Natural killer cell (primary cell): ENCODE measurements around the gene TUFT1. TPM values are rescaled to one million over a fixed set of nuclear protein-coding genes. Genes with fewer than 3 reads are reported as not detected.

Experiments used
- ATAC-seq, 3 donors: fragments of 150-1000 bp in 2 of 3; fragments of 200-7000 bp in 1 of 3; cut with Tn5 transposase; 1 replicate in 1 of 3; 2 replicates in 2 of 3; pipeline ENCODE4 v1.10.0; 2021; ENCODE audit warnings: mild to moderate bottlenecking in 2 of 3, moderate library complexity in 2 of 3
- DNase-seq, 2 donors: peaks; one replicate each; pipeline versions ENCODE4 v3.0.0 to v3.0.0-alpha.2; 2013 to 2021; ENCODE audit warnings: mixed read lengths in 1 of 2
- H3K27ac ChIP-seq: one replicate; pipeline ENCODE4 v1.5.1; 2013; ENCODE audit warnings: mild to moderate bottlenecking, low read length
- H3K27me3 ChIP-seq: one replicate; pipeline ENCODE4 v1.6.1; 2013; ENCODE audit warnings: low read length; ENCODE audit not compliant: control insufficient read depth, insufficient read depth
- H3K36me3 ChIP-seq: one replicate; pipeline ENCODE4 v1.6.1; 2013; ENCODE audit warnings: low read length; ENCODE audit not compliant: control insufficient read depth, insufficient read depth
- H3K4me1 ChIP-seq: one replicate; pipeline ENCODE4 v1.6.1; 2013; ENCODE audit warnings: low read length; ENCODE audit not compliant: control insufficient read depth, insufficient read depth
- H3K4me3 ChIP-seq: one replicate; pipeline ENCODE4 v1.5.1; 2013; ENCODE audit warnings: low read length
- H3K9me3 ChIP-seq: one replicate; pipeline ENCODE4 v1.6.1; 2013; ENCODE audit warnings: low read length; ENCODE audit not compliant: control insufficient read depth, insufficient read depth
- H3K27ac Mint-ChIP-seq, 2 donors: one replicate each; pipeline ENCODE4 v1.8.0; 2022; ENCODE audit warnings: mild to moderate bottlenecking in 2 of 2, mixed read lengths in 2 of 2, moderate library complexity in 1 of 2
- H3K27me3 Mint-ChIP-seq, 2 donors: one replicate each; pipeline ENCODE4 v1.8.0; 2022; ENCODE audit warnings: low read depth in 2 of 2, mixed read lengths in 2 of 2
- H3K36me3 Mint-ChIP-seq: one replicate; pipeline ENCODE4 v1.8.0; 2022; ENCODE audit warnings: mixed read lengths
- H3K4me1 Mint-ChIP-seq, 2 donors: one replicate each; pipeline ENCODE4 v1.8.0; 2022; ENCODE audit warnings: mixed read lengths in 2 of 2
- H3K4me3 Mint-ChIP-seq: one replicate; pipeline ENCODE4 v1.8.0; 2022; ENCODE audit warnings: mild to moderate bottlenecking, moderate library complexity, mixed read lengths
- H3K9me3 Mint-ChIP-seq, 2 donors: one replicate each; pipeline ENCODE4 v1.8.0; 2022; ENCODE audit warnings: mixed read lengths in 2 of 2
- WGBS: methylation state at CpG from one replicate; pipeline ENCODE4 v1.1.7; 2013; ENCODE audit warnings: missing lambda C conversion rate; ENCODE audit not compliant: insufficient coverage; 5-methylcytosine and 5-hydroxymethylcytosine counted together
- intact Hi-C: fragments of 100-400 bp; cut with micrococcal nuclease; formaldehyde crosslinking; loops from one replicate; pipeline ENCODE4 v1.14.2; 2022
- total RNA-seq, 4 donors: library from RNA; stranded (reverse); fragments of 120-200 nt in 1 of 4; gene quantifications; one replicate each; pipeline versions ENCODE4 v1.2.3 to v1.2.4, GENCODE V29; 2013 to 2022
- TF ChIP-seq, protein P1 (sequence below): fragments of 200-600 bp; IDR thresholded peaks from one replicate; pipeline ENCODE4 v1.8.0; 2022; ENCODE audit warnings: antibody characterized with exemption

Gene TUFT1
- total RNA-seq, 3 donors from 2014 or later (not counting 1 experiment from before 2014, with no cell fraction given): 4.6 to 7.2 (median 5.0) TPM

DNA sequence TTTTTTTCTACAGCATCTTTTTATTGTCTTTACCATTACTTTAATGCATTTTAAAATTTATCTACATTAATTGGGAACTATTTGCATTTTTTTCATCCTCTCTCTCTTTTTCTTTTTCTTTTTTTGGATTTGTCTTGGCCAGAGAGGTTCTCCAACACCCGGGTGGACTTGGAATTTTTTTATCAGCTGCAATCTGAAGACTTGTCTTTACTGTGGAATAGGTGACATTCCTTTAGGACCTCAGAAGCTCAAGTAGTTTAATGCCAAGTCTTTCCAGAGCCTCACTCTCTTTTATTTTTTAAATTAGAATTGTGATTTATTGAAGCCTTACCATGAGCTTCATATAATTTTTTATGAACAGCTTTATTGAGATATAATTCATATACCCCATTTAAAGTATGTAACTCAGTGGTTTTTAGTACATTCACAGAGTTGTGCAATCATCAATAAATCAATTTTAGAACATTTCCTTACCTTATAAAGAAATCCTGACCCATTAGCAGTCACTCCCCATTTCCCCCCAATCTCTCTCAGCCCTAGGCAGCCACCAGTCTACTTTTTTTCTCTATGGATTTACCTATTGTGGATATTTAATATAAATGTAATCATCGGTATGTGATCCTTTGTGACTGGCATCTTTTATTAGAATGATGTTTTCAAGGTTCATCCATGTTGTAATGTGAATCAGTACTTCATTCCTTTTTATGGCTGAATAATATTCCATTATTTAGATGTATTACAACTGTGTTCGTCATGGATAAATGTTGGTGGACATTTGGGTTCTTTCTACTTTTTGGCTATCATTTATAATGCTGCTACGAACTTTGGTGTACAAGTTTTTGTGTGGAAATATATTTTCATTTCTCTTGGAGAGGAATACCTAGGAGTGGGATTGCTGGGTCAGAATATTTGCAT lies 6.2 kb downstream of the TUFT1 start:
- ATAC-seq: no peak

DNA sequence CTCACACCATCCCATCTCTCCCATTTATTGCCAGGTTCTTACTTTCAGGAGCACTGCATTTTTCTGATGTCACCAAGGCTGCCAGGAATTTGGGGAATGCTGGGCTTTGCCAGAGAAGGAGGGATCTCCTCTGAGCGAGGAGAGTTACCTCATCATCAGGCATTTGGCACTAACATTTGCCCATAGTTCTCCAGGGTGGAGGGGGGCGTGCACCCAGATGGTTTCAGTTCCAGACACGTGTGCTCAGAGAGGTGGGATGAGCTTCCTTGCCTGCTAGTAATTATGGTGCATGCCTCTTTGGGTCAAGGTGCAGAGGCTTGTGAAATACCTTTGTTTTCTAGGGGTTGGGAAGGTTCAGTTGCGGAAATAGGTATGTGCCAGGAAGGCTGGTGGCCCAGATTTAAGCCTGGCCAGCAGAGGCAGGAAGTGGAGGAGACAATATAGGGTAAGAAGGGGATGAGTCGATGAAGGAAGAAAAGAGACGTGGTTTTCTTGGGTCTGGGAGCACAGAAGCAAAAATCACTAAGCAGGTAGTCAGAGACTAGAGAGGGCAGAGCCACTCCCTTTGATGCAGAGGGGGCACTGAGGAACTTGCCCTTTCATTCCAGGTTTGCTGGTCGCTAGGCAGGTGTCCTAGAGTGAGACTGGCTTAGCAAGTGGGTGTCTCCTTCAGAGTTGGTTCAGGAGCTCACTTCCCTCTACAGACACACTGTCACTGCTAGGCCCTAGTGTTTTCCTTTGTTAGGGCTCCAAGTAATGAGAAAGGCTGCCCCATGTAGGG lies 7.2 kb downstream of the TUFT1 start:
- Mint-ChIP-seq H3K4me3 (no peak overlapping the region), H3K36me3 (no peaks in the 10 kb centered on the region), H3K9me3 (no peaks in the 10 kb centered on the region), H3K27ac (no peak overlapping the region), H3K27me3 (peaks cover 14 to 20% of the 10 kb centered on the region in 2 donors), H3K4me1 (no peaks in the 10 kb centered on the region)
- H3K27ac ChIP-seq: no peak overlapping the region
- no peak overlapping the region for H3K4me3 ChIP-seq
- TF ChIP-seq, protein P1, sequence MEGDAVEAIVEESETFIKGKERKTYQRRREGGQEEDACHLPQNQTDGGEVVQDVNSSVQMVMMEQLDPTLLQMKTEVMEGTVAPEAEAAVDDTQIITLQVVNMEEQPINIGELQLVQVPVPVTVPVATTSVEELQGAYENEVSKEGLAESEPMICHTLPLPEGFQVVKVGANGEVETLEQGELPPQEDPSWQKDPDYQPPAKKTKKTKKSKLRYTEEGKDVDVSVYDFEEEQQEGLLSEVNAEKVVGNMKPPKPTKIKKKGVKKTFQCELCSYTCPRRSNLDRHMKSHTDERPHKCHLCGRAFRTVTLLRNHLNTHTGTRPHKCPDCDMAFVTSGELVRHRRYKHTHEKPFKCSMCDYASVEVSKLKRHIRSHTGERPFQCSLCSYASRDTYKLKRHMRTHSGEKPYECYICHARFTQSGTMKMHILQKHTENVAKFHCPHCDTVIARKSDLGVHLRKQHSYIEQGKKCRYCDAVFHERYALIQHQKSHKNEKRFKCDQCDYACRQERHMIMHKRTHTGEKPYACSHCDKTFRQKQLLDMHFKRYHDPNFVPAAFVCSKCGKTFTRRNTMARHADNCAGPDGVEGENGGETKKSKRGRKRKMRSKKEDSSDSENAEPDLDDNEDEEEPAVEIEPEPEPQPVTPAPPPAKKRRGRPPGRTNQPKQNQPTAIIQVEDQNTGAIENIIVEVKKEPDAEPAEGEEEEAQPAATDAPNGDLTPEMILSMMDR: no peak
- H3K27me3 ChIP-seq: no peaks in the 10 kb centered on the region
- ATAC-seq (no peak), DNase-seq (no peak)
- no peaks in the 10 kb centered on the region for H3K4me1 ChIP-seq
- H3K36me3 ChIP-seq: no peaks in the 10 kb centered on the region
- WGBS: 67% methylated on average over 7 of the region's 7 CpGs
- H3K9me3 ChIP-seq: no peaks in the 10 kb centered on the region
- intact Hi-C loops: no loop called here

More for the DNA sequence above, 6.2 kb downstream of the TUFT1 start:
- no peak overlapping the region for H3K27ac Mint-ChIP-seq
- TF ChIP-seq, protein P1: no peak
- H3K36me3 ChIP-seq: no peaks in the 10 kb centered on the region
- peaks cover 5 to 6% of the 10 kb centered on the region in 2 donors for H3K4me1 Mint-ChIP-seq
- H3K27me3 ChIP-seq: peaks cover 4% of the 10 kb centered on the region
- peaks cover 2% of the 10 kb centered on the region for H3K4me1 ChIP-seq
- DNase-seq: no peak
- intact Hi-C loops: no loop called here
- no peaks in the 10 kb centered on the region for H3K36me3 Mint-ChIP-seq
- H3K27ac ChIP-seq: no peak overlapping the region
- no peak overlapping the region for H3K4me3 ChIP-seq
- H3K27me3 Mint-ChIP-seq: peaks cover 24 to 27% of the 10 kb centered on the region in 2 donors
- H3K9me3 ChIP-seq: no peaks in the 10 kb centered on the region
- no peaks in the 10 kb centered on the region for H3K9me3 Mint-ChIP-seq
- 100% methylated on average over 3 of the region's 4 CpGs for WGBS
- H3K4me3 Mint-ChIP-seq: no peak overlapping the region

DNA sequence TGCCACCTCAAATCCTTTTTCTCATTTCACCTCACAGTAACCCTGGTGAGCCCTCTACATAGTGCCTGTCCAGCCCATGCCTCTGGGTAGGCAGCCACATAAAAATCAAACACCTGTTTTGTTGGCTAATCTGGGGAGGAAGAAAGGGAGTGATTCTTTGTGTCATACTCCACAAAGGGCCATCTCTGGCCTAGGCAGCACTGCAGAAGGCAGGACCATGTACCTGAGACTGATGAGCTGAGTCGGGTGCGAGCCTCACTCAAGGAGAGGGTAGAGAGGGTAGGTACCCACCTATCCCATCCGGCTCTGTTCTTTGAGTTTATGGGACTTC lies 7.8 kb downstream of the TUFT1 start:
- intact Hi-C loops: no loop called here
- Histone ChIP-seq H3K4me1 (no peaks in the 10 kb centered on the region), H3K4me3 (no peak overlapping the region), H3K9me3 (no peaks in the 10 kb centered on the region), H3K27me3 (no peaks in the 10 kb centered on the region), H3K36me3 (no peaks in the 10 kb centered on the region), H3K27ac (no peak overlapping the region)
- Mint-ChIP-seq H3K27ac (no peak overlapping the region), H3K4me3 (no peak overlapping the region), H3K27me3 (peaks cover 8 to 17% of the 10 kb centered on the region in 2 donors), H3K4me1 (no peaks in the 10 kb centered on the region), H3K9me3 (no peaks in the 10 kb centered on the region), H3K36me3 (no peaks in the 10 kb centered on the region)
- WGBS: 100% methylated on average over 3 of the region's 3 CpGs
- no peak for ATAC-seq
- TF ChIP-seq, protein P1: no peak
- no peak for DNase-seq
